ENCODE data around the gene HOXC12. TPM values are rescaled to one million over a fixed set of nuclear protein-coding genes. Genes with fewer than 3 reads are reported as not detected.
A peak's percentile ranks its signal among the peaks of the same experiment; 100 is the strongest.

HOXC12 gene
- total RNA-seq, 2 experiments from 2014 or later = not detected

DNA sequence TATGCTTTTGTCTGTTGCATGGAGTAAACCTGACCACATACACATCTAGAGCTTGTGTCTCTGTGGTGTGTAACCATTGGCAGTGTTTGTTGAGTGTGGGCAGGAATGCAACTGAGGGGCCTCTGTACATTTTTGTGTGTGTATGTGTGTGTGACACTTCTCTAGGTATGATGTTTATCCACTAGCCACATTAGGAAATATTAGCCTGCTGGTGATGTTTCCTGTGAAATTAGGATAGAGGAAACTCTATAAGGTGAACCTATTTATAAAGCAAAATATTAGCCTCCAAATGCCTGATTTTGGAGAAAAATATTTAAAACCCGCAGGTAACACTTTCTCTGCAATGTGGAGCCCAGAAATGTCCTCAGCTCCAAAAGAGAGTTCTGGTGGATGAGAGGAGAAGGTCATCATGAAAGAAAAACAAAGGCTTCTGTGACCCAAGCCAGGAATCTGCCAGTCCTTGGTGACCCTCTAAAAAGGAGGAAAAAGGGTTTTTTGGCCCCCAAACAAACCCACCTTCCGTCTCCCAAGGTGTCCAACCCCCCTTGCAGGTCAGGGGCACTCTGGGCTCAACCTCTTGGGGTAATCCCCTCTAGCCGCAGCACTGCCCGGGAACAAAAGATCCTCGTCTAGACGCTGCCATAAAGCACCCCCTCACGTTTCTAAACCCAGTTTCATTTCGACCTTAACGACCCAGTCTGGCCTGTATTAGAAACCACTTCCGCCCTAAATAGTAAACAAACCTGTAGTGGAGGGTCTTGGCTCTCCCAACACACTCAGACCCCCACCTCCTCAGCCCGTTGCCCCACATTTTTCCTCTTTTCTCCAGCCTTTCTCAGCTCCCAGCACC is 23.1 kb downstream of the HOXC12 start:
- CTCF ChIA-PET (ENCODE audit: unreplicated experiment) = no interaction called here
- BruUV-seq (replicated peaks) = no TSS peak
- Histone ChIP-seq H3K9me2 (ENCODE audit: insufficient read depth, low read length) (no peaks in the 10 kb centered on the region), H3K4me3 (ENCODE audit: low read depth, low read length, poor library complexity, severe bottlenecking) (peak overlapping the region; percentile 56), H3K79me2 (ENCODE audit: insufficient read depth, low read depth, low read length) (no peaks in the 10 kb centered on the region), H3K9me3 (ENCODE audit: low read length) (no peaks in the 10 kb centered on the region), H3K27ac (ENCODE audit: low read depth, low read length, poor library complexity, severe bottlenecking) (no peak overlapping the region), H3K36me3 (ENCODE audit: insufficient read depth, low read length) (no peaks in the 10 kb centered on the region), H3K4me2 (ENCODE audit: low read length) (peak overlapping the region; percentile 86), H2AFZ (ENCODE audit: low read length) (peak overlapping the region; percentile 99), H3K4me1 (ENCODE audit: insufficient read depth, low read length, poor library complexity, severe bottlenecking) (peaks cover 34% of the 10 kb centered on the region), H4K20me1 (ENCODE audit: insufficient read depth, low read length) (no peaks in the 10 kb centered on the region)
- TF ChIP-seq EZH2phosphoT487 (IDR thresholded peaks at IDR 0.05; ENCODE audit: borderline replicate concordance, low read depth, low read length) = no peak
- TF ChIP-seq, protein P1, sequence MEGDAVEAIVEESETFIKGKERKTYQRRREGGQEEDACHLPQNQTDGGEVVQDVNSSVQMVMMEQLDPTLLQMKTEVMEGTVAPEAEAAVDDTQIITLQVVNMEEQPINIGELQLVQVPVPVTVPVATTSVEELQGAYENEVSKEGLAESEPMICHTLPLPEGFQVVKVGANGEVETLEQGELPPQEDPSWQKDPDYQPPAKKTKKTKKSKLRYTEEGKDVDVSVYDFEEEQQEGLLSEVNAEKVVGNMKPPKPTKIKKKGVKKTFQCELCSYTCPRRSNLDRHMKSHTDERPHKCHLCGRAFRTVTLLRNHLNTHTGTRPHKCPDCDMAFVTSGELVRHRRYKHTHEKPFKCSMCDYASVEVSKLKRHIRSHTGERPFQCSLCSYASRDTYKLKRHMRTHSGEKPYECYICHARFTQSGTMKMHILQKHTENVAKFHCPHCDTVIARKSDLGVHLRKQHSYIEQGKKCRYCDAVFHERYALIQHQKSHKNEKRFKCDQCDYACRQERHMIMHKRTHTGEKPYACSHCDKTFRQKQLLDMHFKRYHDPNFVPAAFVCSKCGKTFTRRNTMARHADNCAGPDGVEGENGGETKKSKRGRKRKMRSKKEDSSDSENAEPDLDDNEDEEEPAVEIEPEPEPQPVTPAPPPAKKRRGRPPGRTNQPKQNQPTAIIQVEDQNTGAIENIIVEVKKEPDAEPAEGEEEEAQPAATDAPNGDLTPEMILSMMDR (conservative IDR thresholded peaks at IDR 0.05; ENCODE audit: low read length) = no peak
- POLR2A ChIA-PET = interaction anchor here (0.7 to 1.2 kb wide), 2 partner anchors 75 to 86 kb away, joined by 3 read pairs; no protein-coding TSS in a partner anchor
- intact Hi-C loops (cut with micrococcal nuclease; ENCODE audit: unreplicated experiment) = loop anchor here (5.0 kb wide), 1 partner anchor 221 kb away; no protein-coding TSS in a partner anchor
- peak; percentile 33 for DNase-seq (ENCODE audit: low spot score)

DNA sequence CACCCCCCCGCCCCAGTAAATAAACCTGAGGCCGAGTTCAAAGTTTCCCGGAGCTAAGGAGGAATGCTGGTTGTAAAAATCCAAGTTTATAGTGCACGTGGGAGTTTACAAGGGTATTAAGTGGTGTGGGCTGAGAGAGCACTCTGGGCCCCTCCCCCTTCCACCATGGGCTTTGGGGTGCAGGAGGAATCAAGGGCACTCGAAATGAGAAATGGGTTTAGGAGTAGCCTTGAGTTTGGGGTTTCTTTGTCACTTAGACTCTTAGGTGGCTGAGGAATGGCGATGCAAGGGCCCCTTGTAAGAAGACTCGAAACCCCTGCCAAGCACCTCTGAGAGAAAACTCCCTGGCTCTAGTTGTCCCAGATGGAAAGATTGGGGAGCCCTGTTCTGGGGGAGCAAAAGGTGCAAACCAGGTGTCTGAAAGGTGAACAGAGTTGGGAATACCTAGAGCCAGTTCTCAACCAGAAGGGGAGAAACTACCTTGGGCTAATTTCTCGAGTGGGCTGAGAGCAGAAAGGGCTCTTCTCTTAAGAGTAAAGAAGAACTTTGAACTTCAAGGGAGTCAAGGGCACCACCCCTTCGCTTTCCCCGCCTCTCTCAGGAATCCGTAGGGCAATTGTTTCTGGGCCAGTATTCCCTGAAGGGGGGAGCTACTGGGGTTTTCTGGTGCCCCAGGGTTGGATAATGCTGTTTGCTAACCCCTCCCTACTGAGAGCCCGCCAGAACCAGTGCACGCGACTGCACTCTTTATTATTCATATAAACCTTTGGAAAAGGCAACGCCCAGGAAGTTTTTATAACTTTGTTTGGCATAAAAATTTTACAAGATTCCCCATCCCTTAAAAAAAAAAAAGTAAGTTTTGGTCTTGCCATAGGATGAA is 24.0 kb downstream of the HOXC12 start:
- Histone ChIP-seq H3K36me3 (ENCODE audit: insufficient read depth, low read length) (no peaks in the 10 kb centered on the region), H3K9me2 (ENCODE audit: insufficient read depth, low read length) (no peaks in the 10 kb centered on the region), H2AFZ (ENCODE audit: low read length) (peak overlapping the region; percentile 99; the same call in 1 of the 2 replicates), H4K20me1 (ENCODE audit: insufficient read depth, low read length) (no peaks in the 10 kb centered on the region), H3K4me1 (ENCODE audit: insufficient read depth, low read length, poor library complexity, severe bottlenecking) (peaks cover 37% of the 10 kb centered on the region), H3K9me3 (ENCODE audit: low read length) (no peaks in the 10 kb centered on the region), H3K27ac (ENCODE audit: low read depth, low read length, poor library complexity, severe bottlenecking) (no peak overlapping the region), H3K79me2 (ENCODE audit: insufficient read depth, low read depth, low read length) (no peaks in the 10 kb centered on the region), H3K4me3 (ENCODE audit: low read depth, low read length, poor library complexity, severe bottlenecking) (no peak overlapping the region), H3K4me2 (ENCODE audit: low read length) (no peak overlapping the region)
- TF ChIP-seq, protein P1 (conservative IDR thresholded peaks at IDR 0.05; ENCODE audit: low read length) = no peak
- TF ChIP-seq EZH2phosphoT487 (IDR thresholded peaks at IDR 0.05; ENCODE audit: borderline replicate concordance, low read depth, low read length) = no peak
- ChIA-PET CTCF (ENCODE audit: unreplicated experiment) (no interaction called here), POLR2A (interaction anchor here (1.2 kb wide), 1 partner anchor 74 kb away, joined by 3 read pairs; no protein-coding TSS in a partner anchor)
- intact Hi-C loops (cut with micrococcal nuclease; ENCODE audit: unreplicated experiment) = loop anchor here (5.0 kb wide), 1 partner anchor 221 kb away; no protein-coding TSS in a partner anchor
- DNase-seq (ENCODE audit: low spot score) = no peak
- BruUV-seq (replicated peaks) = no TSS peak

Measured in OCI-LY7 (cell line).